ENCODE measurements around the gene CDH4. TPM values are rescaled to one million over a fixed set of nuclear protein-coding genes. Genes with fewer than 3 reads are reported as not detected.

CDH4 gene
- total RNA-seq, 1 experiment from 2014 or later, result not detected

DNA sequence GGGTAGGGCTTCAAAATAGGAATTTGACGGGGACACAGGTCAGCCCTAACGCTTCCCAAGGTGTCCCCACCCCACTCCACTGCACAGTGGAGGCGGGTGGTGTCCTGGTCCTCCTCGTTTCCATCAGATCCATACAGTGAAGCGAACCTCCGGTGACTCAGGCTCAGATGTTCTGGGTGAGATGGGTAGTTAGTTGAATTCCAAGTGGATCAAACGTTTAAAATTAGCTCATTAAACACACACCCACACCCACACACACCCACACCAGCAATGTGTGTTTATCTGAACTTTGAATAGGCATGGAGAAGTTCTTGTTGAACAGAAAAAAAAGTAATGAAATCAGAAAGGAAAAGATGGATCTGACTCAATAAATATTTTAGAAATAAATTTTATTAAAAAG, 58.9 kb downstream of the CDH4 start:
- TF ChIP-seq, protein P1, sequence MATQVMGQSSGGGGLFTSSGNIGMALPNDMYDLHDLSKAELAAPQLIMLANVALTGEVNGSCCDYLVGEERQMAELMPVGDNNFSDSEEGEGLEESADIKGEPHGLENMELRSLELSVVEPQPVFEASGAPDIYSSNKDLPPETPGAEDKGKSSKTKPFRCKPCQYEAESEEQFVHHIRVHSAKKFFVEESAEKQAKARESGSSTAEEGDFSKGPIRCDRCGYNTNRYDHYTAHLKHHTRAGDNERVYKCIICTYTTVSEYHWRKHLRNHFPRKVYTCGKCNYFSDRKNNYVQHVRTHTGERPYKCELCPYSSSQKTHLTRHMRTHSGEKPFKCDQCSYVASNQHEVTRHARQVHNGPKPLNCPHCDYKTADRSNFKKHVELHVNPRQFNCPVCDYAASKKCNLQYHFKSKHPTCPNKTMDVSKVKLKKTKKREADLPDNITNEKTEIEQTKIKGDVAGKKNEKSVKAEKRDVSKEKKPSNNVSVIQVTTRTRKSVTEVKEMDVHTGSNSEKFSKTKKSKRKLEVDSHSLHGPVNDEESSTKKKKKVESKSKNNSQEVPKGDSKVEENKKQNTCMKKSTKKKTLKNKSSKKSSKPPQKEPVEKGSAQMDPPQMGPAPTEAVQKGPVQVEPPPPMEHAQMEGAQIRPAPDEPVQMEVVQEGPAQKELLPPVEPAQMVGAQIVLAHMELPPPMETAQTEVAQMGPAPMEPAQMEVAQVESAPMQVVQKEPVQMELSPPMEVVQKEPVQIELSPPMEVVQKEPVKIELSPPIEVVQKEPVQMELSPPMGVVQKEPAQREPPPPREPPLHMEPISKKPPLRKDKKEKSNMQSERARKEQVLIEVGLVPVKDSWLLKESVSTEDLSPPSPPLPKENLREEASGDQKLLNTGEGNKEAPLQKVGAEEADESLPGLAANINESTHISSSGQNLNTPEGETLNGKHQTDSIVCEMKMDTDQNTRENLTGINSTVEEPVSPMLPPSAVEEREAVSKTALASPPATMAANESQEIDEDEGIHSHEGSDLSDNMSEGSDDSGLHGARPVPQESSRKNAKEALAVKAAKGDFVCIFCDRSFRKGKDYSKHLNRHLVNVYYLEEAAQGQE (IDR thresholded peaks at IDR 0.05; ENCODE audit: insufficient read depth in 1 of 2, low read depth in 2 of 2, low read length in 1 of 2), result no peak
- TF ChIP-seq TCF7L2 (IDR thresholded peaks at IDR 0.05; ENCODE audit: low read depth, low read length) (no peak), POLR2AphosphoS5 (IDR thresholded peaks at IDR 0.05; ENCODE audit: low read depth, low read length) (no peak), SIN3A (IDR thresholded peaks at IDR 0.05; ENCODE audit: borderline replicate concordance, insufficient read depth, low read depth, low read length) (no peak)
- TF ChIP-seq, protein P2, sequence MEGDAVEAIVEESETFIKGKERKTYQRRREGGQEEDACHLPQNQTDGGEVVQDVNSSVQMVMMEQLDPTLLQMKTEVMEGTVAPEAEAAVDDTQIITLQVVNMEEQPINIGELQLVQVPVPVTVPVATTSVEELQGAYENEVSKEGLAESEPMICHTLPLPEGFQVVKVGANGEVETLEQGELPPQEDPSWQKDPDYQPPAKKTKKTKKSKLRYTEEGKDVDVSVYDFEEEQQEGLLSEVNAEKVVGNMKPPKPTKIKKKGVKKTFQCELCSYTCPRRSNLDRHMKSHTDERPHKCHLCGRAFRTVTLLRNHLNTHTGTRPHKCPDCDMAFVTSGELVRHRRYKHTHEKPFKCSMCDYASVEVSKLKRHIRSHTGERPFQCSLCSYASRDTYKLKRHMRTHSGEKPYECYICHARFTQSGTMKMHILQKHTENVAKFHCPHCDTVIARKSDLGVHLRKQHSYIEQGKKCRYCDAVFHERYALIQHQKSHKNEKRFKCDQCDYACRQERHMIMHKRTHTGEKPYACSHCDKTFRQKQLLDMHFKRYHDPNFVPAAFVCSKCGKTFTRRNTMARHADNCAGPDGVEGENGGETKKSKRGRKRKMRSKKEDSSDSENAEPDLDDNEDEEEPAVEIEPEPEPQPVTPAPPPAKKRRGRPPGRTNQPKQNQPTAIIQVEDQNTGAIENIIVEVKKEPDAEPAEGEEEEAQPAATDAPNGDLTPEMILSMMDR (IDR thresholded peaks at IDR 0.05), result no peak
- peaks cover 4% of the 10 kb centered on the region; the same call in 1 of the 2 replicates for H3K27me3 ChIP-seq (ENCODE audit: control insufficient read depth, insufficient read depth, low read length)
- no peak for ATAC-seq
- ChIA-PET POLR2A (no interaction called here), CTCF (no interaction called here)
- no peaks in the 10 kb centered on the region for H3K4me1 ChIP-seq (ENCODE audit: control insufficient read depth, insufficient read depth, low read length)
- in situ Hi-C loops (cut with HindIII; ENCODE audit: low pct_unique_long_range_greater_than_20kb, low sequenced_read_pairs), result no loop called here
- intact Hi-C loops (cut with micrococcal nuclease; ENCODE audit: unreplicated experiment), result no loop called here
- no peak for DNase-seq (ENCODE audit: low read depth, low spot score)
- H3K9me3 ChIP-seq (ENCODE audit: control insufficient read depth, insufficient read depth, low read depth, low read length), result no peaks in the 10 kb centered on the region
- no TSS peak for BruUV-seq (replicated peaks)
- no peaks in the 10 kb centered on the region for H3K36me3 ChIP-seq (ENCODE audit: control insufficient read depth, insufficient read depth, low read length)
- no peak overlapping the region for H3K27ac ChIP-seq (ENCODE audit: low read length)
- no peak overlapping the region for H3K4me3 ChIP-seq (ENCODE audit: low read depth in 2 of 2, low read length in 2 of 2)

DNA sequence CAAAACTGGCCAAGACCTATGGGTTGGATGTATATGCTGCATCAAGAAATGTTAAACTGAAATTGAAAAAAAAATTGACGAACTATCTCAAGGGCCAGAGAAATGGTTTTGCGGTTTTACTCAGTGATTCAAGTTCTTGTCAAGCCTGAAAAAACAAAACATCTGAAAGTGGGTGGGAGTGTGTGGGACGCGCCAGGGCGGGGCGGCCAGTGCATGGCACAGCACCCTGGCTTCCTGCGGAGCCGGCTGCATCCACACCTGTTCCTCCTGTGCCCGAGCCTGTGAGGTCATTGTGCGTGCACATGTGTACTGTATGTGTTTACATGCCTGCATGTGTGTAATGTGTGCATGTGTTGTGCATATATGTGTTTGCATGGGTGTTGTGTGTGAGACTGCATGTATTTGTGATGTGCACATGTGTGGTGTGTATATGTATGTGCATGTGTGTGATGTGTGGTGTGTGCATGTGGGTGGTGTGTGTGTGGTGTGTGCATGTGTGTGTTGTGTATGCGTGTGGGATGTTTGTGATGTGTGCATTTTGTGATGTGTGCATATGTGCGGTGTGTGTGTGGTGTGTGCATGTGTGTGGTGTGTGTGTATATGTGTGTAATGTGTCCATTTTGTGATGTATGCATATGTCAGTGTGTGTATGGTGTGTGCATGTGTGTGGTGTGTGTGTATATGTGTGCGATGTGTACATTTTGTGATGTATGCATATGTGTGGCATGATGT, 59.8 kb downstream of the CDH4 start:
- ATAC-seq (no peak), DNase-seq (ENCODE audit: low read depth, low spot score) (no peak)
- intact Hi-C loops (cut with micrococcal nuclease; ENCODE audit: unreplicated experiment), result no loop called here
- Histone ChIP-seq H3K9me3 (ENCODE audit: control insufficient read depth, insufficient read depth, low read depth, low read length) (no peaks in the 10 kb centered on the region), H3K4me3 (ENCODE audit: low read depth in 2 of 2, low read length in 2 of 2) (no peak overlapping the region), H3K4me1 (ENCODE audit: control insufficient read depth, insufficient read depth, low read length) (no peaks in the 10 kb centered on the region), H3K36me3 (ENCODE audit: control insufficient read depth, insufficient read depth, low read length) (no peaks in the 10 kb centered on the region), H3K27ac (ENCODE audit: low read length) (no peak overlapping the region), H3K27me3 (ENCODE audit: control insufficient read depth, insufficient read depth, low read length) (peaks cover 4% of the 10 kb centered on the region; the same call in 1 of the 2 replicates)
- ChIA-PET POLR2A (no interaction called here), CTCF (no interaction called here)
- TF ChIP-seq TCF7L2 (IDR thresholded peaks at IDR 0.05; ENCODE audit: low read depth, low read length), result no peak
- TF ChIP-seq, protein P1 (IDR thresholded peaks at IDR 0.05; ENCODE audit: insufficient read depth in 1 of 2, low read depth in 2 of 2, low read length in 1 of 2), result no peak
- no peak for TF ChIP-seq POLR2AphosphoS5 (IDR thresholded peaks at IDR 0.05; ENCODE audit: low read depth, low read length)
- TF ChIP-seq, protein P2 (IDR thresholded peaks at IDR 0.05), result no peak
- no peak for TF ChIP-seq SIN3A (IDR thresholded peaks at IDR 0.05; ENCODE audit: borderline replicate concordance, insufficient read depth, low read depth, low read length)
- in situ Hi-C loops (cut with HindIII; ENCODE audit: low pct_unique_long_range_greater_than_20kb, low sequenced_read_pairs), result no loop called here
- no TSS peak for BruUV-seq (replicated peaks)
